Measurements from ENCODE around the gene RARS1. TPM values are rescaled to one million over a fixed set of nuclear protein-coding genes. Genes with fewer than 3 reads are reported as not detected.
"Not testable (repeated sequence)": the region's sequence is repeated elsewhere in the genome, so short reads cannot be mapped to it uniquely, and the experiment has no call there.

Gene RARS1
- polyA plus RNA-seq, 4 donors = 71.7 to 81.7 (median 80.5) TPM

GRCh38 chr5:168479166-168479565, 7.1 kb upstream of the RARS1 start:
- no peak for DNase-seq (ENCODE audit: low read depth in 4 of 4, low spot score in 3 of 4)

- no peak for DNase-seq (ENCODE audit: low read depth in 4 of 4, low spot score in 3 of 4)
These were observed 5.7 kb upstream of the RARS1 start for GRCh38 chr5:168480601-168481000.

- DNase-seq (ENCODE audit: low read depth in 4 of 4, low spot score in 3 of 4) = no peak
These were observed 4.9 kb upstream of the RARS1 start for GRCh38 chr5:168481330-168481788.

- no peak for DNase-seq (ENCODE audit: low read depth in 4 of 4, low spot score in 3 of 4)
These were observed 3.9 kb upstream of the RARS1 start for GRCh38 chr5:168482361-168482760.

- DNase-seq (ENCODE audit: low read depth in 4 of 4, low spot score in 3 of 4) = no peak
These were observed 2.8 kb downstream of the RARS1 start for GRCh38 chr5:168489059-168489458.

GRCh38 chr5:168494057-168494555, 7.8 kb downstream of the RARS1 start:
- no peak for DNase-seq (ENCODE audit: low read depth in 4 of 4, low spot score in 3 of 4)

GRCh38 chr5:168502563-168503237, 16.4 kb downstream of the RARS1 start:
- DNase-seq (ENCODE audit: low read depth in 4 of 4, low spot score in 3 of 4) = no peak

GRCh38 chr5:168513861-168514428, 27.7 kb downstream of the RARS1 start:
- DNase-seq (ENCODE audit: low read depth in 4 of 4, low spot score in 3 of 4) = no peak

- DNase-seq (ENCODE audit: low read depth in 4 of 4, low spot score in 3 of 4) = no peak
These were observed 39.6 kb downstream of the RARS1 start for GRCh38 chr5:168525856-168526255.

GRCh38 chr5:168527756-168528295, 41.6 kb downstream of the RARS1 start:
- no peak for DNase-seq (ENCODE audit: low read depth in 4 of 4, low spot score in 3 of 4)

GRCh38 chr5:168528521-168529373, 42.5 kb downstream of the RARS1 start, which contains the start of gene FBLL1:
Gene FBLL1, plus strand, starts transcription at chr5:168529305. Its CDS starts 200 bp downstream, at chr5:168529505.
- DNase-seq (ENCODE audit: low read depth in 4 of 4, low spot score in 3 of 4) = peak; percentile 37 to 51 (median 45)

GRCh38 chr5:168529374-168530234, 43.3 kb downstream of the RARS1 start:
- DNase-seq (ENCODE audit: low read depth in 4 of 4, low spot score in 3 of 4) = no peak

- DNase-seq (ENCODE audit: low read depth in 4 of 4, low spot score in 3 of 4) = no peak
These were observed 44.4 kb downstream of the RARS1 start for GRCh38 chr5:168530621-168531150.

- DNase-seq (ENCODE audit: low read depth in 4 of 4, low spot score in 3 of 4) = no peak
These were observed 44.9 kb downstream of the RARS1 start for GRCh38 chr5:168531191-168531590.

GRCh38 chr5:168531987-168532864, 46.0 kb downstream of the RARS1 start:
- no peak for DNase-seq (ENCODE audit: low read depth in 4 of 4, low spot score in 3 of 4)

GRCh38 chr5:168534351-168534750, 48.1 kb downstream of the RARS1 start:
- not testable (repeated sequence) for DNase-seq (ENCODE audit: low read depth in 4 of 4, low spot score in 3 of 4)

- DNase-seq (ENCODE audit: low read depth in 4 of 4, low spot score in 3 of 4) = no peak
These were observed 50.9 kb downstream of the RARS1 start for GRCh38 chr5:168537176-168537575.

GRCh38 chr5:168549554-168549953, 63.3 kb downstream of the RARS1 start:
- no peak for DNase-seq (ENCODE audit: low read depth in 4 of 4, low spot score in 3 of 4)

- DNase-seq (ENCODE audit: low read depth in 4 of 4, low spot score in 3 of 4) = no peak
These were observed 64.4 kb downstream of the RARS1 start for GRCh38 chr5:168550656-168551055.
